ENCODE measurements around the gene CCDC87. TPM values are rescaled to one million over a fixed set of nuclear protein-coding genes. Genes with fewer than 3 reads are reported as not detected.
"Not testable (repeated sequence)": the region's sequence is repeated elsewhere in the genome, so short reads cannot be mapped to it uniquely, and the experiment has no call there.

The CCDC87 gene
- total and polyA plus RNA-seq, 9 donors = 0.13 to 0.60 (median 0.45) TPM

DNA sequence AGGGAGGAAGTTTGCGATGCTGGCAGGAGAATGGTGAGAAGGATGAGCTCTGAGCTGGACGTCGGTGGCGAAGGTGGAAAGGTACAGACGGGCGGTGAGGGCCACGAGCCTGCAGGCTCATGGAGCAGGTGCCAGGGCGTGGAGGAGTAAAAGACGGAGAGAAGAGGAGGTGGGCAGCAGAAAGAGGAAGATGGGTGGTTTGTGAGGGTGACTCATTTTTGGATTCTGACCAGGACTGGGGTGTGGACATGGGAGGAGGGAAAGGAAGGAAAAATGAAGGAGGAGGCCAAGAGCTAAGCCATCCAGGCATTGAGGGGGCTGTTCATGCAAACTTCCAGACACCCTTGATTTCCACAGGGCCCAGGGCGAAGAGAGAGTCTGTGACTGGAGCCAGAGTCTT, 50.5 kb downstream of the CCDC87 start:
- no peak overlapping the region for H3K4me3 ChIP-seq
- peaks cover 2% of the 10 kb centered on the region for H3K4me1 ChIP-seq (ENCODE audit: insufficient read depth)
- intact Hi-C loops (cut with DNase I) = no loop called here
- WGBS, 3 donors = 83 to 85% (median 84%) methylated on average over 10 of the region's 10 CpGs
- no peak for TF ChIP-seq EP300 (IDR thresholded peaks at IDR 0.05)
- TF ChIP-seq POLR2A (IDR thresholded peaks at IDR 0.05) = no peak
- TF ChIP-seq, protein P1, sequence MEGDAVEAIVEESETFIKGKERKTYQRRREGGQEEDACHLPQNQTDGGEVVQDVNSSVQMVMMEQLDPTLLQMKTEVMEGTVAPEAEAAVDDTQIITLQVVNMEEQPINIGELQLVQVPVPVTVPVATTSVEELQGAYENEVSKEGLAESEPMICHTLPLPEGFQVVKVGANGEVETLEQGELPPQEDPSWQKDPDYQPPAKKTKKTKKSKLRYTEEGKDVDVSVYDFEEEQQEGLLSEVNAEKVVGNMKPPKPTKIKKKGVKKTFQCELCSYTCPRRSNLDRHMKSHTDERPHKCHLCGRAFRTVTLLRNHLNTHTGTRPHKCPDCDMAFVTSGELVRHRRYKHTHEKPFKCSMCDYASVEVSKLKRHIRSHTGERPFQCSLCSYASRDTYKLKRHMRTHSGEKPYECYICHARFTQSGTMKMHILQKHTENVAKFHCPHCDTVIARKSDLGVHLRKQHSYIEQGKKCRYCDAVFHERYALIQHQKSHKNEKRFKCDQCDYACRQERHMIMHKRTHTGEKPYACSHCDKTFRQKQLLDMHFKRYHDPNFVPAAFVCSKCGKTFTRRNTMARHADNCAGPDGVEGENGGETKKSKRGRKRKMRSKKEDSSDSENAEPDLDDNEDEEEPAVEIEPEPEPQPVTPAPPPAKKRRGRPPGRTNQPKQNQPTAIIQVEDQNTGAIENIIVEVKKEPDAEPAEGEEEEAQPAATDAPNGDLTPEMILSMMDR (IDR thresholded peaks at IDR 0.05) = no peak
- no peaks in the 10 kb centered on the region for H3K36me3 ChIP-seq
- no peak for DNase-seq
- H3K27ac ChIP-seq = no peak overlapping the region
- H3K27me3 ChIP-seq = no peaks in the 10 kb centered on the region
- H3K9me3 ChIP-seq = no peaks in the 10 kb centered on the region

DNA sequence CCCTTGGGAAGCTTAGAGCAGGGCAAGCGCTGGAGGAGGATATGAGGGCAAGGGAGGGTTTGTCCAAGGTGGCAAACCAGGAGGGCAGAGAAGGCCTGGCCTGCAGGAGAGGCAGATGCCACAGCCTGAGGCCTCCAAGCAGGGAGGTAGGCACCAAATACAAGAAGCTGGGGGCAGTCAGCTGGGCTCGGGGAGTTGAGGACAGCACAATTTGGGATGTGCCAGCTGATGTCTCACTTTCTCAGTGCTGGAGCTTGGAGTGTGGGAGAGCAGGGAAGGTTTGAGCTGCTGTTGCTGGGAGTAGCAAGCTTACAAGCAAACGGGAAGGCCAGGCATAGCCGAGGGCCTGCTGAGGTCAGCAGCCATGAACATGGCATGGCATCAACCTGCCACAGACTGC, 51.0 kb downstream of the CCDC87 start:
- no peaks in the 10 kb centered on the region for H3K9me3 ChIP-seq
- H3K4me3 ChIP-seq = no peak overlapping the region
- DNase-seq = no peak
- TF ChIP-seq, protein P1 (IDR thresholded peaks at IDR 0.05) = no peak
- no peak for TF ChIP-seq EP300 (IDR thresholded peaks at IDR 0.05)
- no peak for TF ChIP-seq POLR2A (IDR thresholded peaks at IDR 0.05)
- WGBS, 3 donors = 70 to 86% (median 73%) methylated on average over 4 of the region's 4 CpGs
- H3K4me1 ChIP-seq (ENCODE audit: insufficient read depth) = peaks cover 2% of the 10 kb centered on the region
- no peaks in the 10 kb centered on the region for H3K27me3 ChIP-seq
- no peaks in the 10 kb centered on the region for H3K36me3 ChIP-seq
- intact Hi-C loops (cut with DNase I) = no loop called here
- H3K27ac ChIP-seq = no peak overlapping the region

DNA sequence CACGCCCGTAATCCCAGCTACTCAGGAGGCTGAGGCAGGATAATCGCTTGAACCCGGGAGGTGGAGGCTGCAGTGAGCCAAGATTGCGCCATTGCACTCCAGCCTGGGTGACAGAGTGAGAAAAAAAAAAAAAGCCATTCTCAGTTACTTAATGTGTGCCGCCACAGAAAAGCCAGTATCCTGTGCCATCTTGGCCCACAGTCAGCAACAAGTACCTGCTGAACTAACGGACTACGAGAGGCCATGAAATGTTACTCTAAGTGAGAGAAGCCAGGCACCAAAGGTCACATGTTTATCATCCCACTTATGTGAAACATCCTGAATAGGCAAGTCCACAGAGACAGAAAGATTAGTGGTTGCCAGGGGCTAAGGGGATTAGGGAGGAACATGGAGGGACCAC, 52.3 kb downstream of the CCDC87 start:
- H3K4me3 ChIP-seq; H3K36me3 ChIP-seq; H3K4me1 ChIP-seq (ENCODE audit: insufficient read depth); H3K9me3 ChIP-seq; H3K27ac ChIP-seq; intact Hi-C loops (cut with DNase I); H3K27me3 ChIP-seq; DNase-seq: not testable (repeated sequence)
- WGBS, 3 donors = 82 to 94% (median 91%) methylated on average over 7 to 8 of the region's 8 CpGs

Small RNAs within 50 kb of the gene (small RNA-seq; reads per million reads assigned to genes)
- not detected for gene RNU4-39P

Other genes starting within 250 kb of the CCDC87 start
- gene BRMS1, start 248.0 kb downstream of the CCDC87 start, total RNA-seq = 10 to 100 TPM; 19.9 to 32.2 (median 23.4) TPM
- gene BRMS1, start 248.0 kb downstream of the CCDC87 start, polyA plus RNA-seq = 10 to 100 TPM; 17.5 to 31.0 TPM
- gene B4GAT1, start 245.4 kb downstream of the CCDC87 start, total RNA-seq = 10 to 100 TPM; 30.7 to 44.9 (median 37.8) TPM
- gene B4GAT1, start 245.4 kb downstream of the CCDC87 start, polyA plus RNA-seq = 10 to 100 TPM; 53.2 to 54.2 TPM
- gene SLC29A2, start 221.3 kb downstream of the CCDC87 start, total RNA-seq = 1 to 10 TPM in 4 of 7 donors, under 1 TPM in 3; 0.48 to 3.1 (median 1.3) TPM
- under 1 TPM; 0.70 to 0.71 TPM for gene SLC29A2, start 221.3 kb downstream of the CCDC87 start, polyA plus RNA-seq
- gene NPAS4, start 172.0 kb downstream of the CCDC87 start, total RNA-seq = 1 to 10 TPM in 1 of 7 donors, under 1 TPM in 4, not detected in 2; 0.07 to 3.3 (median 0.36) TPM
- gene NPAS4, start 172.0 kb downstream of the CCDC87 start, polyA plus RNA-seq = under 1 TPM; 0.11 to 0.25 TPM
- 10 to 100 TPM; 30.9 to 53.5 (median 44.1) TPM for gene MRPL11, start 154.2 kb downstream of the CCDC87 start, total RNA-seq
- gene MRPL11, start 154.2 kb downstream of the CCDC87 start, polyA plus RNA-seq = 10 to 100 TPM; 38.9 to 41.4 TPM
- 10 to 100 TPM; 13.9 to 29.6 (median 21.7) TPM for gene PELI3, start 126.2 kb downstream of the CCDC87 start, total RNA-seq
- gene PELI3, start 126.2 kb downstream of the CCDC87 start, polyA plus RNA-seq = 10 to 100 TPM in 1 of 2 donors, 1 to 10 TPM in 1; 7.6 to 18.5 TPM
- 10 to 100 TPM in 5 of 7 donors, 1 to 10 TPM in 2; 6.5 to 19.3 (median 13.1) TPM for gene DPP3, start 112.6 kb downstream of the CCDC87 start, total RNA-seq
- 1 to 10 TPM; 8.2 TPM for gene DPP3, start 112.6 kb downstream of the CCDC87 start, polyA plus RNA-seq
- gene BBS1, start 82.4 kb downstream of the CCDC87 start, total RNA-seq = 10 to 100 TPM; 54.7 to 78.3 (median 69.1) TPM
- 10 to 100 TPM; 33.8 to 41.6 TPM for gene BBS1, start 82.4 kb downstream of the CCDC87 start, polyA plus RNA-seq
- gene ZDHHC24, start 47.0 kb downstream of the CCDC87 start, total RNA-seq = 10 to 100 TPM in 2 of 7 donors, 1 to 10 TPM in 5; 5.1 to 14.5 (median 8.9) TPM
- 1 to 10 TPM; 6.3 to 9.1 TPM for gene ZDHHC24, start 47.0 kb downstream of the CCDC87 start, polyA plus RNA-seq
- under 1 TPM in 5 of 7 donors, not detected in 2; 0.11 to 0.28 (median 0.25) TPM for gene ACTN3, start 46.2 kb downstream of the CCDC87 start, total RNA-seq
- under 1 TPM in 1 of 2 donors, not detected in 1; 0.22 TPM for gene ACTN3, start 46.2 kb downstream of the CCDC87 start, polyA plus RNA-seq
- 100 to 1,000 TPM in 5 of 7 donors, 10 to 100 TPM in 2; 52.6 to 188 (median 106) TPM for gene CTSF, start 24.5 kb downstream of the CCDC87 start, total RNA-seq
- 100 to 1,000 TPM; 177 to 222 TPM for gene CTSF, start 24.5 kb downstream of the CCDC87 start, polyA plus RNA-seq
- gene CCS, start 122 bp upstream of the CCDC87 start, total RNA-seq = 10 to 100 TPM; 27.7 to 53.1 (median 49.1) TPM
- gene CCS, start 122 bp upstream of the CCDC87 start, polyA plus RNA-seq = 10 to 100 TPM; 15.7 to 55.0 TPM
- 10 to 100 TPM; 36.5 to 89.6 (median 71.9) TPM for gene RBM14, start 23.6 kb upstream of the CCDC87 start, total RNA-seq
- gene RBM14, start 23.6 kb upstream of the CCDC87 start, polyA plus RNA-seq = 10 to 100 TPM; 28.9 to 35.4 TPM
- gene RBM4, start 45.6 kb upstream of the CCDC87 start, total RNA-seq = 100 to 1,000 TPM in 5 of 7 donors, 10 to 100 TPM in 2; 64.0 to 142 (median 121) TPM
- gene RBM4, start 45.6 kb upstream of the CCDC87 start, polyA plus RNA-seq = 100 to 1,000 TPM; 117 to 177 TPM
- 10 to 100 TPM; 16.1 to 34.4 (median 27.6) TPM for gene RBM4B, start 84.8 kb upstream of the CCDC87 start, total RNA-seq
- gene RBM4B, start 84.8 kb upstream of the CCDC87 start, polyA plus RNA-seq = 10 to 100 TPM; 33.8 to 46.2 TPM
- gene SPTBN2, start 136.2 kb upstream of the CCDC87 start, total RNA-seq = 10 to 100 TPM in 3 of 7 donors, 1 to 10 TPM in 4; 1.5 to 26.9 (median 8.8) TPM
- gene SPTBN2, start 136.2 kb upstream of the CCDC87 start, polyA plus RNA-seq = 1 to 10 TPM; 1.4 to 1.9 TPM

All from ovary (tissue), 9 donors.